Panc1 (cell line): ENCODE results near the gene ARHGEF10L. TPM values are rescaled to one million over a fixed set of nuclear protein-coding genes. Genes with fewer than 3 reads are reported as not detected.

Experiments
- ATAC-seq: fragments of 200-7000 bp; cut with Tn5 transposase; 2 replicates; pipeline ENCODE4 v1.9.1; 2020; ENCODE audit warnings: mild to moderate bottlenecking, moderate library complexity
- BruUV-seq: library from RNA; stranded (reverse); fragments of 400-500 nt; replicated peaks from 2 replicates; lab custom pipeline; 2021; lab: Mats Ljungman, UMichigan
- CTCF ChIA-PET: fragments of 300-600 bp; sonication (Branson Sonifier 250); formaldehyde crosslinking; loops from one replicate; lab custom pipeline; 2022; ENCODE audit warnings: antibody characterized with exemption; lab: Charles Lee
- POLR2A ChIA-PET: fragments of 300-600 bp; sonication (Branson Sonifier 250); formaldehyde crosslinking; loops from one replicate; lab custom pipeline; 2022; ENCODE audit warnings: antibody characterized with exemption; lab: Charles Lee
- DNase-seq: peaks from one replicate; pipeline ENCODE4 v3.0.0-alpha.2; 2010; ENCODE audit warnings: low read depth, low spot score
- H3K27ac ChIP-seq: 2 replicates; pipeline ENCODE4 v1.5.1; 2011; ENCODE audit warnings: mild to moderate bottlenecking, low read length, inconsistent platforms
- H3K27me3 ChIP-seq: fragments of 200-500 bp; sonication (Bioruptor generic); 2 replicates; pipeline ENCODE4 v1.6.0; 2014; ENCODE audit warnings: low read length, inconsistent platforms; ENCODE audit not compliant: control insufficient read depth, insufficient read depth
- H3K36me3 ChIP-seq: fragments of 200-500 bp; sonication (Bioruptor generic); 2 replicates; pipeline ENCODE4 v1.5.1; 2014; ENCODE audit warnings: inconsistent platforms, mild to moderate bottlenecking, low read length, moderate library complexity; ENCODE audit not compliant: control insufficient read depth, insufficient read depth
- H3K4me1 ChIP-seq: 2 replicates; pipeline ENCODE4 v1.5.1; 2011; ENCODE audit warnings: inconsistent platforms, mild to moderate bottlenecking, low read length, moderate library complexity; ENCODE audit not compliant: control insufficient read depth, insufficient read depth
- H3K4me3 ChIP-seq, 2 experiments: 2 replicates each; pipeline ENCODE4 v1.5.1; 2011 to 2012; ENCODE audit warnings: low read depth in 2 of 2, low read length in 2 of 2, mild to moderate bottlenecking in 2 of 2, inconsistent platforms in 1 of 2, moderate library complexity in 1 of 2
- H3K9me3 ChIP-seq: fragments of 200-500 bp; sonication (Bioruptor generic); 2 replicates; pipeline ENCODE4 v1.5.1; 2014; ENCODE audit warnings: low read depth, mild to moderate bottlenecking, inconsistent platforms, low read length, moderate library complexity; ENCODE audit not compliant: control insufficient read depth, insufficient read depth
- POLR2AphosphoS5 ChIP-seq: IDR thresholded peaks from 2 replicates; pipeline ENCODE4 v1.6.1; 2012; ENCODE audit warnings: mild to moderate bottlenecking, low read depth, low read length, moderate library complexity
- SIN3A ChIP-seq: IDR thresholded peaks from 2 replicates; pipeline ENCODE4 v1.6.1; 2012; ENCODE audit warnings: low read depth, mild to moderate bottlenecking, low read length, moderate library complexity, borderline replicate concordance; ENCODE audit not compliant: insufficient read depth
- TCF7L2 ChIP-seq: IDR thresholded peaks from 2 replicates; pipeline ENCODE4 v1.6.1; 2011; ENCODE audit warnings: mild to moderate bottlenecking, low read depth, low read length, inconsistent platforms
- in situ Hi-C: cut with HindIII; loops from 2 replicates; pipeline ENCODE4 v1.10.0; 2016; ENCODE audit warnings: low sequenced_read_pairs, low pct_unique_long_range_greater_than_20kb
- intact Hi-C: fragments of 100-400 bp; cut with micrococcal nuclease; formaldehyde crosslinking; loops from one replicate; pipeline ENCODE4 v1.10.0; 2022; ENCODE audit not compliant: unreplicated experiment
- total RNA-seq: library from RNA; stranded (reverse); gene quantifications from one replicate; pipeline ENCODE4 v1.2.1, GENCODE V29; 2021; ENCODE audit not compliant: unreplicated experiment
- TF ChIP-seq, protein P1 (sequence below): fragments of 450-650 bp; IDR thresholded peaks from 2 replicates; pipeline ENCODE4 v1.5.1; 2017; ENCODE audit warnings: mild to moderate bottlenecking
- TF ChIP-seq, protein P2 (sequence below), 2 experiments: IDR thresholded peaks; 2 replicates each; pipeline ENCODE4 v1.6.1; 2011 to 2012; ENCODE audit warnings: low read depth in 2 of 2, control low read depth in 1 of 2, low read length in 1 of 2, mild to moderate bottlenecking in 1 of 2, moderate library complexity in 1 of 2; ENCODE audit not compliant: insufficient read depth in 1 of 2

The ARHGEF10L gene
- total RNA-seq, 1 experiment from 2014 or later = 5.9 TPM

DNA sequence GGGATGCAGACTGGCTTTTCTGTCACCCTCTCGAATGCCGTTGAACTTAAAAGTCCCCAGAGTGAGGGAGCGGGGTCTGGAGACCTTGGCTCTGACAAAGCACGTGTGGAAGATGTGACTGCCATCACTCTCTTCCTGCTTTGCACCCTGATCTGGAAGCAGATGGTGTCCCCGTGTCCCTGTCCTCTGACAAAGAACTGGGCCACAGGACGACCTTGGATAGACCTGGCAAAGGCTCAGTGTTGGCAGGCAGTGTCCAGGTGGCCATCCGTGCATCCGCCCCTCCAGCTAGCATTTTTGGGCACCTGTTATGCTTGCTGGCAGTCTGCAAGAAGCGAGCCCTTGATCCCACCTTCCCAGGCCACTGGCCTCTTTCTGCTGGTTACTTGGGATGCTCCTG lies 27.4 kb downstream of the ARHGEF10L start:
- Histone ChIP-seq H3K36me3 (no peaks in the 10 kb centered on the region), H3K4me1 (peaks cover 3% of the 10 kb centered on the region; the same call in 1 of the 2 replicates), H3K27ac (no peak overlapping the region), H3K27me3 (no peaks in the 10 kb centered on the region), H3K9me3 (no peaks in the 10 kb centered on the region), H3K4me3 (no peak overlapping the region)
- BruUV-seq = no TSS peak
- ChIA-PET CTCF (no interaction called here), POLR2A (no interaction called here)
- intact Hi-C loops (no loop called here), in situ Hi-C loops (no loop called here)
- ATAC-seq = no peak
- no peak for DNase-seq
- TF ChIP-seq, protein P1, sequence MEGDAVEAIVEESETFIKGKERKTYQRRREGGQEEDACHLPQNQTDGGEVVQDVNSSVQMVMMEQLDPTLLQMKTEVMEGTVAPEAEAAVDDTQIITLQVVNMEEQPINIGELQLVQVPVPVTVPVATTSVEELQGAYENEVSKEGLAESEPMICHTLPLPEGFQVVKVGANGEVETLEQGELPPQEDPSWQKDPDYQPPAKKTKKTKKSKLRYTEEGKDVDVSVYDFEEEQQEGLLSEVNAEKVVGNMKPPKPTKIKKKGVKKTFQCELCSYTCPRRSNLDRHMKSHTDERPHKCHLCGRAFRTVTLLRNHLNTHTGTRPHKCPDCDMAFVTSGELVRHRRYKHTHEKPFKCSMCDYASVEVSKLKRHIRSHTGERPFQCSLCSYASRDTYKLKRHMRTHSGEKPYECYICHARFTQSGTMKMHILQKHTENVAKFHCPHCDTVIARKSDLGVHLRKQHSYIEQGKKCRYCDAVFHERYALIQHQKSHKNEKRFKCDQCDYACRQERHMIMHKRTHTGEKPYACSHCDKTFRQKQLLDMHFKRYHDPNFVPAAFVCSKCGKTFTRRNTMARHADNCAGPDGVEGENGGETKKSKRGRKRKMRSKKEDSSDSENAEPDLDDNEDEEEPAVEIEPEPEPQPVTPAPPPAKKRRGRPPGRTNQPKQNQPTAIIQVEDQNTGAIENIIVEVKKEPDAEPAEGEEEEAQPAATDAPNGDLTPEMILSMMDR = no peak
- TF ChIP-seq, protein P2, sequence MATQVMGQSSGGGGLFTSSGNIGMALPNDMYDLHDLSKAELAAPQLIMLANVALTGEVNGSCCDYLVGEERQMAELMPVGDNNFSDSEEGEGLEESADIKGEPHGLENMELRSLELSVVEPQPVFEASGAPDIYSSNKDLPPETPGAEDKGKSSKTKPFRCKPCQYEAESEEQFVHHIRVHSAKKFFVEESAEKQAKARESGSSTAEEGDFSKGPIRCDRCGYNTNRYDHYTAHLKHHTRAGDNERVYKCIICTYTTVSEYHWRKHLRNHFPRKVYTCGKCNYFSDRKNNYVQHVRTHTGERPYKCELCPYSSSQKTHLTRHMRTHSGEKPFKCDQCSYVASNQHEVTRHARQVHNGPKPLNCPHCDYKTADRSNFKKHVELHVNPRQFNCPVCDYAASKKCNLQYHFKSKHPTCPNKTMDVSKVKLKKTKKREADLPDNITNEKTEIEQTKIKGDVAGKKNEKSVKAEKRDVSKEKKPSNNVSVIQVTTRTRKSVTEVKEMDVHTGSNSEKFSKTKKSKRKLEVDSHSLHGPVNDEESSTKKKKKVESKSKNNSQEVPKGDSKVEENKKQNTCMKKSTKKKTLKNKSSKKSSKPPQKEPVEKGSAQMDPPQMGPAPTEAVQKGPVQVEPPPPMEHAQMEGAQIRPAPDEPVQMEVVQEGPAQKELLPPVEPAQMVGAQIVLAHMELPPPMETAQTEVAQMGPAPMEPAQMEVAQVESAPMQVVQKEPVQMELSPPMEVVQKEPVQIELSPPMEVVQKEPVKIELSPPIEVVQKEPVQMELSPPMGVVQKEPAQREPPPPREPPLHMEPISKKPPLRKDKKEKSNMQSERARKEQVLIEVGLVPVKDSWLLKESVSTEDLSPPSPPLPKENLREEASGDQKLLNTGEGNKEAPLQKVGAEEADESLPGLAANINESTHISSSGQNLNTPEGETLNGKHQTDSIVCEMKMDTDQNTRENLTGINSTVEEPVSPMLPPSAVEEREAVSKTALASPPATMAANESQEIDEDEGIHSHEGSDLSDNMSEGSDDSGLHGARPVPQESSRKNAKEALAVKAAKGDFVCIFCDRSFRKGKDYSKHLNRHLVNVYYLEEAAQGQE (IDR thresholded peaks at IDR 0.05; ENCODE audit: insufficient read depth in 1 of 2, low read depth in 2 of 2, low read length in 1 of 2) = no peak
- TF ChIP-seq POLR2AphosphoS5 = no peak

DNA sequence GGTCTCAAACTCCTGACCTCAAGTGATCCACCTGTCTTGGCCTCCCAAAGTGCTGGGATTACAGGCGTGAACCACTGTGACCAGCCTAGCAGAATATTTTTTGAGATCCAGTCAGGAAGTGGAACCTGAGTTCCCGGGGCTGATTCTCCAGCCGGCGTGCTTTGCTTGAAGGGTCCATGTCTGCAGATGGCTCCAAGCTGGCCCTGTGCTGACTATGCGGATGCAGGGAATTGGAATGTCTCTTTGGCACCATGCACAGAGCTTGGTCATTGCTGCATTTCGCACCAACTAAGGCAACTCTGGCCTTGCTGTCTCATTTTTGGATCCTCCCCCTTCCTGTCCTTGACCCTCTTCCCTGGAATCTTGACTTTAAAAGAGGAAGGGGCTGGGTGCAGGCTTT lies 28.1 kb downstream of the ARHGEF10L start:
- CTCF ChIA-PET = no interaction called here
- no peaks in the 10 kb centered on the region for H3K27me3 ChIP-seq
- ATAC-seq (no peak), DNase-seq (no peak)
- intact Hi-C loops (no loop called here), in situ Hi-C loops (no loop called here)
- peaks cover 3% of the 10 kb centered on the region; the same call in 1 of the 2 replicates for H3K4me1 ChIP-seq
- H3K9me3 ChIP-seq = no peaks in the 10 kb centered on the region
- TF ChIP-seq TCF7L2 = no peak
- TF ChIP-seq SIN3A = no peak
- TF ChIP-seq, protein P1 = no peak
- TF ChIP-seq, protein P2 (IDR thresholded peaks at IDR 0.05; ENCODE audit: insufficient read depth in 1 of 2, low read depth in 2 of 2, low read length in 1 of 2) = no peak
- no peak for TF ChIP-seq POLR2AphosphoS5
- no peak overlapping the region for H3K4me3 ChIP-seq
- no peak overlapping the region for H3K27ac ChIP-seq
- POLR2A ChIA-PET = no interaction called here
- no TSS peak for BruUV-seq
- no peaks in the 10 kb centered on the region for H3K36me3 ChIP-seq
